Stimulated activated CD8-positive, alpha-beta memory T cell treated with anti-CD3 and anti-CD28 coated beads, Interleukin-2, amount 100 ng/mL, for 48 hours (primary cell): ENCODE measurements around the gene PALD1.
A peak's percentile ranks its signal among the peaks of the same experiment; 100 is the strongest.

Experiments
- DNase-seq, 2 donors: peaks; one replicate each; pipeline ENCODE4 v3.0.0-alpha.2; 2020; ENCODE audit warnings: low read depth in 2 of 2

The PALD1 gene

GRCh38 chr10:70478191-70479164, at the start of gene PALD1:
Gene PALD1, plus strand, starts transcription at chr10:70478767. Its CDS starts 47,185 bp downstream, at chr10:70525952.
- peak; percentile 33 to 35 for DNase-seq

GRCh38 chr10:70430493-70431445, 47.8 kb upstream of the PALD1 start:
- no peak for DNase-seq

- no peak for DNase-seq
These were observed 46.5 kb upstream of the PALD1 start for GRCh38 chr10:70432101-70432500.

- DNase-seq = no peak
These were observed 45.9 kb upstream of the PALD1 start for GRCh38 chr10:70432561-70433263.

GRCh38 chr10:70433581-70434280, 44.8 kb upstream of the PALD1 start:
- no peak for DNase-seq

GRCh38 chr10:70435241-70436085, 43.1 kb upstream of the PALD1 start:
- DNase-seq = no peak

GRCh38 chr10:70437721-70438120, 40.8 kb upstream of the PALD1 start:
- DNase-seq = no peak

- DNase-seq = no peak
These were observed 38.0 kb upstream of the PALD1 start for GRCh38 chr10:70440296-70441160.

GRCh38 chr10:70441161-70441894, 37.2 kb upstream of the PALD1 start, which contains the start of gene NODAL:
Gene NODAL, minus strand, starts transcription at chr10:70441681. Its CDS starts 14 bp downstream, at chr10:70441667.
- no peak for DNase-seq

- DNase-seq = no peak
These were observed 36.7 kb upstream of the PALD1 start for GRCh38 chr10:70441895-70442309.

GRCh38 chr10:70442332-70442988, 36.1 kb upstream of the PALD1 start:
- DNase-seq = no peak

- no peak for DNase-seq
These were observed 33.8 kb upstream of the PALD1 start for GRCh38 chr10:70444744-70445143.

- no peak for DNase-seq
These were observed 32.6 kb upstream of the PALD1 start for GRCh38 chr10:70445718-70446657.

- DNase-seq = no peak
These were observed 30.3 kb upstream of the PALD1 start for GRCh38 chr10:70448236-70448635.

- DNase-seq = no peak
These were observed 23.3 kb upstream of the PALD1 start for GRCh38 chr10:70455213-70455630.

- DNase-seq = no peak
These were observed 22.4 kb upstream of the PALD1 start for GRCh38 chr10:70456164-70456563.
